Stomach smooth muscle (tissue), 2 donors: Measurements from ENCODE around the gene KCNK3.

ENCODE experiments used
- H3K27ac ChIP-seq: one replicate; pipeline ENCODE4 v1.7.0; 2013; ENCODE audit warnings: mild to moderate bottlenecking, low read length, inconsistent platforms
- H3K27me3 ChIP-seq, 2 donors: one replicate each; pipeline ENCODE4 v1.7.0; 2013; ENCODE audit warnings: low read length in 2 of 2; ENCODE audit not compliant: insufficient read depth in 2 of 2, control insufficient read depth in 1 of 2
- H3K36me3 ChIP-seq, 2 donors: one replicate each; pipeline ENCODE4 v1.7.0; 2013; ENCODE audit warnings: low read length in 2 of 2; ENCODE audit not compliant: control insufficient read depth in 2 of 2, insufficient read depth in 2 of 2
- H3K4me1 ChIP-seq: one replicate; pipeline ENCODE4 v1.7.0; 2013; ENCODE audit warnings: low read length; ENCODE audit not compliant: control insufficient read depth, insufficient read depth
- H3K4me3 ChIP-seq, 2 donors: one replicate each; pipeline ENCODE4 v1.7.0; 2013; ENCODE audit warnings: low read length in 2 of 2
- H3K9ac ChIP-seq, 2 donors: one replicate each; pipeline ENCODE4 v1.7.0; 2013; ENCODE audit warnings: low read length in 2 of 2, mild to moderate bottlenecking in 1 of 2
- H3K9me3 ChIP-seq, 2 donors: one replicate each; pipeline ENCODE4 v1.7.0; 2013; ENCODE audit warnings: low read length in 2 of 2; ENCODE audit not compliant: control insufficient read depth in 2 of 2
- donor health status: healthy.
- donor health status: Pancreatic carcinoma.

Gene KCNK3

GRCh38 chr2:26722911-26723310, 30.4 kb downstream of the KCNK3 start:
- no peaks in the 10 kb centered on the region for H3K36me3 ChIP-seq
- no peak overlapping the region for H3K4me3 ChIP-seq
- peaks cover 71% of the 10 kb centered on the region for H3K4me1 ChIP-seq
- peaks cover 0 to 2% of the 10 kb centered on the region in 2 donors for H3K27me3 ChIP-seq
- H3K27ac ChIP-seq: peak overlapping the region; percentile 76
- H3K9ac ChIP-seq: peak overlapping the region in 1 of 2 donors; percentile 29
- no peaks in the 10 kb centered on the region for H3K9me3 ChIP-seq

- Histone ChIP-seq H3K4me1 (peaks cover 67% of the 10 kb centered on the region), H3K9me3 (no peaks in the 10 kb centered on the region), H3K36me3 (no peaks in the 10 kb centered on the region), H3K27me3 (peaks cover 0 to 2% of the 10 kb centered on the region in 2 donors), H3K27ac (peak overlapping the region; percentile 76), H3K9ac (peak overlapping the region in 1 of 2 donors; percentile 47), H3K4me3 (no peak overlapping the region)
Observed at GRCh38 chr2:26723475-26723874, 31.0 kb downstream of the KCNK3 start.

- H3K27me3 ChIP-seq: peaks cover 0 to 2% of the 10 kb centered on the region in 2 donors
- peaks cover 61% of the 10 kb centered on the region for H3K4me1 ChIP-seq
- H3K36me3 ChIP-seq: no peaks in the 10 kb centered on the region
- H3K9ac ChIP-seq: peak overlapping the region in 1 of 2 donors; percentile 36
- H3K4me3 ChIP-seq: peak overlapping the region in 1 of 2 donors; percentile 8
- peak overlapping the region; percentile 76 for H3K27ac ChIP-seq
- H3K9me3 ChIP-seq: no peaks in the 10 kb centered on the region
Observed at GRCh38 chr2:26723991-26724750, 31.6 kb downstream of the KCNK3 start.

- Histone ChIP-seq H3K27ac (peak overlapping the region; percentile 76), H3K9me3 (no peaks in the 10 kb centered on the region), H3K36me3 (no peaks in the 10 kb centered on the region), H3K9ac (peak overlapping the region in 1 of 2 donors; percentile 20), H3K4me1 (peaks cover 53% of the 10 kb centered on the region), H3K27me3 (peaks cover 0 to 2% of the 10 kb centered on the region in 2 donors), H3K4me3 (no peak overlapping the region)
Observed at GRCh38 chr2:26724784-26725520, 32.4 kb downstream of the KCNK3 start.

- Histone ChIP-seq H3K27ac (peak overlapping the region; percentile 76), H3K27me3 (peaks cover 0 to 2% of the 10 kb centered on the region in 2 donors), H3K36me3 (no peaks in the 10 kb centered on the region), H3K4me1 (peaks cover 48% of the 10 kb centered on the region), H3K4me3 (no peak overlapping the region), H3K9me3 (no peaks in the 10 kb centered on the region), H3K9ac (no peak overlapping the region)
Observed at GRCh38 chr2:26725521-26725820, 32.9 kb downstream of the KCNK3 start.

GRCh38 chr2:26726228-26726627, 33.7 kb downstream of the KCNK3 start:
- Histone ChIP-seq H3K27ac (no peak overlapping the region), H3K27me3 (peaks cover 0 to 2% of the 10 kb centered on the region in 2 donors), H3K9ac (no peak overlapping the region), H3K4me1 (peaks cover 40% of the 10 kb centered on the region), H3K9me3 (no peaks in the 10 kb centered on the region), H3K4me3 (no peak overlapping the region), H3K36me3 (no peaks in the 10 kb centered on the region)

- no peaks in the 10 kb centered on the region for H3K36me3 ChIP-seq
- H3K9me3 ChIP-seq: no peaks in the 10 kb centered on the region
- no peak overlapping the region for H3K27ac ChIP-seq
Observed at GRCh38 chr2:26727641-26728561, 35.4 kb downstream of the KCNK3 start.

GRCh38 chr2:26729311-26729710, 36.8 kb downstream of the KCNK3 start:
- H3K36me3 ChIP-seq: no peaks in the 10 kb centered on the region
- H3K9ac ChIP-seq: no peak overlapping the region
- no peak overlapping the region for H3K4me3 ChIP-seq
- H3K27me3 ChIP-seq: peaks cover 0 to 2% of the 10 kb centered on the region in 2 donors
- H3K9me3 ChIP-seq: no peaks in the 10 kb centered on the region
- no peak overlapping the region for H3K27ac ChIP-seq
- H3K4me1 ChIP-seq: peaks cover 14% of the 10 kb centered on the region

More at GRCh38 chr2:26727641-26728561, 35.4 kb downstream of the KCNK3 start:
- H3K4me3 ChIP-seq: no peak overlapping the region
- H3K9ac ChIP-seq: no peak overlapping the region
- peaks cover 28% of the 10 kb centered on the region for H3K4me1 ChIP-seq
- peaks cover 0 to 2% of the 10 kb centered on the region in 2 donors for H3K27me3 ChIP-seq

- Histone ChIP-seq H3K9me3 (no peaks in the 10 kb centered on the region), H3K27me3 (peaks cover 0 to 2% of the 10 kb centered on the region in 2 donors), H3K4me3 (no peak overlapping the region), H3K4me1 (peaks cover under 1% of the 10 kb centered on the region), H3K27ac (no peak overlapping the region), H3K9ac (no peak overlapping the region), H3K36me3 (no peaks in the 10 kb centered on the region)
Observed at GRCh38 chr2:26730549-26731344, 38.2 kb downstream of the KCNK3 start.

- H3K9ac ChIP-seq: no peak overlapping the region
- no peak overlapping the region for H3K27ac ChIP-seq
- H3K4me1 ChIP-seq: peaks cover 3% of the 10 kb centered on the region
- no peaks in the 10 kb centered on the region for H3K36me3 ChIP-seq
- peaks cover 0 to 2% of the 10 kb centered on the region in 2 donors for H3K27me3 ChIP-seq
- H3K9me3 ChIP-seq: no peaks in the 10 kb centered on the region
- no peak overlapping the region for H3K4me3 ChIP-seq
Observed at GRCh38 chr2:26731714-26732113, 39.2 kb downstream of the KCNK3 start.
